DND-41 (cell line): ENCODE results near the gene NCK2.

Source experiments
- ATAC-seq: fragments of 200-7000 bp; cut with Tn5 transposase; 3 replicates; pipeline ENCODE4 v1.9.1; 2021; ENCODE audit warnings: low read depth; ENCODE audit not compliant: insufficient read depth
- DNase-seq: peaks from one replicate; pipeline ENCODE4 v3.0.0-alpha.2; 2020
- H2AFZ ChIP-seq: 2 replicates; pipeline ENCODE4 v1.6.0; 2012; ENCODE audit warnings: low read depth, low read length
- H3K27ac ChIP-seq: 2 replicates; pipeline ENCODE4 v1.5.1; 2012; ENCODE audit warnings: low read length, inconsistent platforms
- H3K27me3 ChIP-seq: fragments of 200-600 bp; sonication (generic); 2 replicates; pipeline ENCODE4 v1.6.0; 2012; ENCODE audit warnings: low read length, mild to moderate bottlenecking, inconsistent platforms; ENCODE audit not compliant: insufficient read depth, poor library complexity
- H3K36me3 ChIP-seq: 2 replicates; pipeline ENCODE4 v1.5.1; 2012; ENCODE audit warnings: low read length, inconsistent platforms; ENCODE audit not compliant: insufficient read depth
- H3K4me1 ChIP-seq: 2 replicates; pipeline ENCODE4 v1.5.1; 2012; ENCODE audit warnings: mild to moderate bottlenecking, low read length; ENCODE audit not compliant: insufficient read depth
- H3K4me2 ChIP-seq: 2 replicates; pipeline ENCODE4 v1.6.0; 2012; ENCODE audit warnings: mild to moderate bottlenecking, moderate library complexity, low read length, inconsistent platforms; ENCODE audit not compliant: insufficient read depth
- H3K4me3 ChIP-seq, 2 experiments: fragments of 200-600 bp in 1 of 2; shearing (Covaris generic) in 1 of 2; 2 replicates each; pipeline ENCODE4 v1.5.1; 2012 to 2016; ENCODE audit warnings: inconsistent platforms in 2 of 2, low read length in 2 of 2, mild to moderate bottlenecking in 2 of 2, low read depth in 1 of 2, moderate library complexity in 1 of 2
- H3K79me2 ChIP-seq: 2 replicates; pipeline ENCODE4 v1.6.0; 2012; ENCODE audit warnings: low read length, inconsistent platforms; ENCODE audit not compliant: insufficient read depth
- H3K9ac ChIP-seq: 2 replicates; pipeline ENCODE4 v1.6.0; 2012; ENCODE audit warnings: low read depth, mild to moderate bottlenecking, inconsistent platforms, low read length, moderate library complexity
- H3K9me3 ChIP-seq: 2 replicates; pipeline ENCODE4 v1.5.1; 2012; ENCODE audit warnings: low read length, moderate library complexity, mild to moderate bottlenecking, inconsistent platforms; ENCODE audit not compliant: insufficient read depth, severe bottlenecking
- H4K20me1 ChIP-seq: 2 replicates; pipeline ENCODE4 v1.6.0; 2012; ENCODE audit warnings: low read length; ENCODE audit not compliant: insufficient read depth
- EZH2 ChIP-seq: IDR thresholded peaks from 3 replicates; pipeline ENCODE4 v1.6.1; 2012; ENCODE audit warnings: borderline replicate concordance, low read depth, mild to moderate bottlenecking, moderate library complexity, low read length, inconsistent platforms; ENCODE audit not compliant: severe bottlenecking
- TF ChIP-seq, protein P1 (sequence below): IDR thresholded peaks from 2 replicates; pipeline ENCODE4 v1.5.1; 2012; ENCODE audit warnings: borderline replicate concordance, low read length, moderate library complexity, mild to moderate bottlenecking; ENCODE audit not compliant: poor library complexity, severe bottlenecking; ENCODE audit errors: extremely low read depth

The NCK2 gene

DNA sequence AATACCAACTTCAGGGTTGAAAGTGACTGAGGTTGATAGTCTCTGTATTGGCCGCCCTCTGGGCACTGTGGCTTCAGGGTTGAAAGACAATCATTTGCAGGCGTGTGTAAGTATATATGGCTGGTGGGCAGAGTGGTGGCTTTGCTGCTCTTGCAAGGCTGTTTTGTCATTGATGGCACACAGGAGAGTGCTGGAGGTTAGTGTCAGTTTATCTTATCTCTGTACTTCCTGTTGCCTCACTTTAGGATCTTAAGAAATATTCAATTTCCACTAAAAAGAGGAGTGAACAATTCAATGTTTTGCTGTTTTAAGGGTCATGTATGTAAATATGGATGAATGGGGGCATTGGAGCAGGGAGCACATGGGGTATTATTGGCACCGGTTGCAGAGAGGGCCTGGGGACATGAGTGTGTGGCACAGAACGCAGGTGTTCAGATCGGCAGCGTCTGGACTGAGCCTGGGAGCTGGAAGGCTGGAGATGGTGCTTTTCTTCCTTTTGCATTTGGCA is 51.5 kb downstream of the NCK2 start:
- Histone ChIP-seq H3K4me3 (peak overlapping the region in 1 of 2 experiments; percentile 26; a peak in 1 of 4 replicates), H3K4me1 (peaks cover 80% of the 10 kb centered on the region), H3K9me3 (no peaks in the 10 kb centered on the region), H2AFZ (peak overlapping the region; percentile 29; the same call in 1 of the 2 replicates), H3K79me2 (peaks cover 72% of the 10 kb centered on the region), H3K9ac (peak overlapping the region; percentile 58), H3K36me3 (no peaks in the 10 kb centered on the region), H3K27me3 (no peaks in the 10 kb centered on the region), H4K20me1 (peaks cover 11% of the 10 kb centered on the region; the same call in 1 of the 2 replicates), H3K27ac (peak overlapping the region; percentile 99), H3K4me2 (peak overlapping the region; percentile 50)
- peak; percentile 68 for DNase-seq
- TF ChIP-seq, protein P1, sequence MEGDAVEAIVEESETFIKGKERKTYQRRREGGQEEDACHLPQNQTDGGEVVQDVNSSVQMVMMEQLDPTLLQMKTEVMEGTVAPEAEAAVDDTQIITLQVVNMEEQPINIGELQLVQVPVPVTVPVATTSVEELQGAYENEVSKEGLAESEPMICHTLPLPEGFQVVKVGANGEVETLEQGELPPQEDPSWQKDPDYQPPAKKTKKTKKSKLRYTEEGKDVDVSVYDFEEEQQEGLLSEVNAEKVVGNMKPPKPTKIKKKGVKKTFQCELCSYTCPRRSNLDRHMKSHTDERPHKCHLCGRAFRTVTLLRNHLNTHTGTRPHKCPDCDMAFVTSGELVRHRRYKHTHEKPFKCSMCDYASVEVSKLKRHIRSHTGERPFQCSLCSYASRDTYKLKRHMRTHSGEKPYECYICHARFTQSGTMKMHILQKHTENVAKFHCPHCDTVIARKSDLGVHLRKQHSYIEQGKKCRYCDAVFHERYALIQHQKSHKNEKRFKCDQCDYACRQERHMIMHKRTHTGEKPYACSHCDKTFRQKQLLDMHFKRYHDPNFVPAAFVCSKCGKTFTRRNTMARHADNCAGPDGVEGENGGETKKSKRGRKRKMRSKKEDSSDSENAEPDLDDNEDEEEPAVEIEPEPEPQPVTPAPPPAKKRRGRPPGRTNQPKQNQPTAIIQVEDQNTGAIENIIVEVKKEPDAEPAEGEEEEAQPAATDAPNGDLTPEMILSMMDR, result no peak
- no peak for TF ChIP-seq EZH2
- peak; percentile 66 for ATAC-seq

DNA sequence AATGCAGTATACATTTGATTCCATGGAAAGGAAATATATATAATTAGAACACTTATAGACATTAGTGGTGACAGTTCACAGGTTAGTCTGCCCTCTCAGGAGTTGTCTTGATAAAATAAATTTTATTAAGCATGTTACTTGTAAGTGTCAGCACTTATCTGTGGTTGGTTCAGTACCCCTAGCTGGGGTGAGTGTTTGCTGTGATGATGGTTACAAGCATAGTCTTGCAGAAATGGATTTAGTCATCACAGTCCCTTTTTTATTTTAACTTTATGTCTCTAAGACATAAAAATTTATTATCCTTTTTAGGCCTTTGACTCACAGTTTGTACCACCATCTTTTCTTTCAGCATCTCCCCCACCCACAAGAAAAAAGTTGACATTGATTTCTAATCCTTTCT is 52.1 kb downstream of the NCK2 start:
- no peaks in the 10 kb centered on the region for H3K27me3 ChIP-seq
- H3K9ac ChIP-seq, result peak overlapping the region; percentile 58
- peaks cover 80% of the 10 kb centered on the region for H3K4me1 ChIP-seq
- TF ChIP-seq EZH2, result no peak
- TF ChIP-seq, protein P1, result no peak
- H4K20me1 ChIP-seq, result peaks cover 17% of the 10 kb centered on the region
- DNase-seq (no peak), ATAC-seq (no peak)
- H3K27ac ChIP-seq, result peak overlapping the region; percentile 99
- no peaks in the 10 kb centered on the region for H3K9me3 ChIP-seq
- peak overlapping the region; percentile 50 for H3K4me2 ChIP-seq
- H3K4me3 ChIP-seq, result no peak overlapping the region
- no peak overlapping the region for H2AFZ ChIP-seq
- H3K36me3 ChIP-seq, result peaks cover 1% of the 10 kb centered on the region; the same call in 1 of the 2 replicates
- H3K79me2 ChIP-seq, result peaks cover 72% of the 10 kb centered on the region

DNA sequence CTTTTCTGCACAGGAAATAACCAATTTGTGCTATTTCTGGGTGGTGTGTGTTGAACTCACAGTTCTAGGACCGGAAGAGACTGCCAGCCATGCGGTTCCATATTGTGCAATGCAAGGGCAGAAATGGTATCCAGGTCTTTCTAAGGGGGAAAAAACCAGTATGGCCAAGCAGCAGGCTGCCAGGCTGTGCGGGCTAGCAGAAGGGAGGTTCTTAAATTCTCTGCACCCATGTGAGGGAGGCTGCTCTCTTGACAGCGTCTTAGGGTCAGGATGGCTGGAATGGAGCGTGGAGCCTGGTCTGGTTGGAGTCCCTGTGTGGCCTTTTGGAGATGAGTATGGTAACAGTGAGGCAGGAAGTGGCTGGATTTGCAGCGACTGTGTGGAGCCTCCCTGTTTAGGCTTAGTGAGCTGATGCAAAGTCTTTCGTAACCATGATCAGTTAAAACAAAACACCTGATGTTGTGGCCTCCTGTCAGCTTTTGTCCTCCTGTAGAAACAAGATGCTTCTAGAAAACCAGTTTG is 52.6 kb downstream of the NCK2 start:
- H3K27ac ChIP-seq, result peak overlapping the region; percentile 99
- H3K9ac ChIP-seq, result peak overlapping the region; percentile 58
- ATAC-seq (peak; percentile 69), DNase-seq (peak; percentile 77)
- H2AFZ ChIP-seq, result peak overlapping the region; percentile 63
- H3K4me3 ChIP-seq, result peak overlapping the region in 1 of 2 experiments; percentile 43; a peak in 2 of 4 replicates
- peak overlapping the region; percentile 50 for H3K4me2 ChIP-seq
- H3K79me2 ChIP-seq, result peaks cover 72% of the 10 kb centered on the region
- H4K20me1 ChIP-seq, result peaks cover 22% of the 10 kb centered on the region
- H3K36me3 ChIP-seq, result peaks cover 5% of the 10 kb centered on the region; the same call in 1 of the 2 replicates
- peaks cover 80% of the 10 kb centered on the region for H3K4me1 ChIP-seq
- H3K9me3 ChIP-seq, result no peaks in the 10 kb centered on the region
- TF ChIP-seq EZH2, result no peak
- TF ChIP-seq, protein P1, result no peak
- no peaks in the 10 kb centered on the region for H3K27me3 ChIP-seq
